SK-N-SH (cell line): ENCODE measurements around the gene CEBPA. TPM values are rescaled to one million over a fixed set of nuclear protein-coding genes. Genes with fewer than 3 reads are reported as not detected.

Source experiments
- CTCF ChIA-PET: fragments of 300-600, 350-600 bp; formaldehyde crosslinking; extraction: SDS; loops from one replicate; lab custom pipeline; 2021; lab: Yijun Ruan, JAX
- POLR2A ChIA-PET: fragments of 350-600 bp; sonication (Branson Sonifier 250); formaldehyde crosslinking; extraction: SDS; loops from one replicate; lab custom pipeline; 2020; ENCODE audit warnings: antibody characterized with exemption, inconsistent platforms; lab: Yijun Ruan, JAX
- DNase-seq: peaks from one replicate; pipeline ENCODE4 v3.0.0; 2012
- H2AFZ ChIP-seq: fragments of 200-600 bp; sonication (generic); 2 replicates; pipeline ENCODE4 v1.8.1; 2016; ENCODE audit warnings: antibody characterized with exemption, mild to moderate bottlenecking, low read depth
- H3F3A ChIP-seq: fragments of 200-600 bp; sonication (generic); replicated peaks from 2 replicates; pipeline ENCODE3; 2016; ENCODE audit warnings: antibody characterized with exemption, mild to moderate bottlenecking; ENCODE audit not compliant: insufficient read depth
- H3K27ac ChIP-seq, 2 experiments: fragments of 200-500 bp in 1 of 2; fragments of 200-600 bp in 1 of 2; sonication (Bioruptor generic) in 1 of 2; sonication (generic), shearing (Covaris generic) in 1 of 2; 2 replicates each; pipeline versions ENCODE4 v1.5.1 to v1.6.1; 2014 to 2016; ENCODE audit warnings: low read depth in 2 of 2, inconsistent platforms in 1 of 2, low read length in 1 of 2, mild to moderate bottlenecking in 1 of 2, mixed read lengths in 1 of 2
- H3K27me3 ChIP-seq: fragments of 200-600 bp; sonication (generic), shearing (Covaris generic); 2 replicates; pipeline ENCODE4 v1.6.1; 2016; ENCODE audit warnings: mixed run types; ENCODE audit not compliant: insufficient read depth
- H3K36me3 ChIP-seq, 2 experiments: fragments of 200-500 bp in 1 of 2; fragments of 200-600 bp in 1 of 2; sonication (Bioruptor generic) in 1 of 2; sonication (generic) in 1 of 2; replicated peaks in 1 of 2; 2 replicates each; pipeline versions ENCODE3 to v1.5.1; 2014 to 2016; ENCODE audit warnings: low read length in 1 of 2, mild to moderate bottlenecking in 1 of 2; ENCODE audit not compliant: insufficient read depth in 2 of 2, control insufficient read depth in 1 of 2
- H3K4me1 ChIP-seq, 2 experiments: fragments of 200-500 bp in 1 of 2; fragments of 200-600 bp in 1 of 2; sonication (Bioruptor generic) in 1 of 2; sonication (generic), shearing (Covaris generic) in 1 of 2; 2 replicates each; pipeline versions ENCODE4 v1.5.1 to v1.6.1; 2014 to 2016; ENCODE audit warnings: low read depth in 1 of 2, low read length in 1 of 2, mixed run types in 1 of 2; ENCODE audit not compliant: insufficient read depth in 2 of 2, control insufficient read depth in 1 of 2
- H3K4me2 ChIP-seq: fragments of 200-600 bp; sonication (generic), shearing (Covaris generic); 2 replicates; pipeline ENCODE4 v1.6.1; 2017; ENCODE audit warnings: mixed run types
- H3K4me3 ChIP-seq, 2 experiments: fragments of 200-500 bp in 1 of 2; fragments of 200-600 bp in 1 of 2; sonication (Bioruptor generic) in 1 of 2; sonication (generic), shearing (Covaris generic) in 1 of 2; 2 replicates each; pipeline versions ENCODE4 v1.5.1 to v1.8.1; 2014 to 2016; ENCODE audit warnings: low read depth in 2 of 2, inconsistent platforms in 1 of 2, low read length in 1 of 2, mild to moderate bottlenecking in 1 of 2, mixed read lengths in 1 of 2, moderate library complexity in 1 of 2
- H3K79me2 ChIP-seq: fragments of 200-600 bp; sonication (generic); 2 replicates; pipeline ENCODE4 v1.8.1; 2017; ENCODE audit warnings: mild to moderate bottlenecking; ENCODE audit not compliant: insufficient read depth
- H3K9ac ChIP-seq: fragments of 200-600 bp; sonication (generic); 2 replicates; pipeline ENCODE4 v1.6.1; 2017; ENCODE audit warnings: mixed run types
- H3K9me2 ChIP-seq: fragments of 200-600 bp; sonication (generic); 2 replicates; pipeline ENCODE4 v1.6.1; 2017; ENCODE audit warnings: mixed run types
- H3K9me3 ChIP-seq: fragments of 200-600 bp; sonication (generic); 2 replicates; pipeline ENCODE4 v1.6.1; 2017; ENCODE audit warnings: mixed run types, mild to moderate bottlenecking, moderate library complexity
- H4K20me1 ChIP-seq: fragments of 200-600 bp; sonication (generic); 2 replicates; pipeline ENCODE4 v1.6.1; 2017; ENCODE audit warnings: mild to moderate bottlenecking, mixed run types; ENCODE audit not compliant: insufficient read depth
- CHD2 ChIP-seq: fragments of 150-350 bp; IDR thresholded peaks from 2 replicates; pipeline ENCODE4 v1.6.1; 2018; ENCODE audit warnings: low read length; ENCODE audit not compliant: partially characterized antibody
- ELF1 ChIP-seq: IDR thresholded peaks from 2 replicates; pipeline ENCODE4 v1.4.0; 2012
- EP300 ChIP-seq, 2 experiments: IDR thresholded peaks; 2 replicates each; pipeline versions ENCODE4 v1.4.0 to v1.6.1; 2012; ENCODE audit warnings: borderline replicate concordance in 1 of 2, low read depth in 1 of 2, low read length in 1 of 2
- EZH2phosphoT487 ChIP-seq: fragments of 200-600 bp; sonication (generic); IDR thresholded peaks from 2 replicates; pipeline ENCODE4 v1.6.1; 2017; ENCODE audit warnings: low read depth, mixed run types, mild to moderate bottlenecking, antibody characterized with exemption, moderate library complexity, borderline replicate concordance
- FOXJ3 ChIP-seq: sonication (generic); formaldehyde crosslinking; IDR thresholded peaks from 2 replicates; pipeline ENCODE4 v1.5.1; 2020; ENCODE audit warnings: mild to moderate bottlenecking, missing genetic modification reagents
- GATA2 ChIP-seq: sonication (generic); formaldehyde crosslinking; IDR thresholded peaks from 2 replicates; pipeline ENCODE4 v1.5.0; 2020; ENCODE audit warnings: mild to moderate bottlenecking, missing genetic modification reagents
- MAX ChIP-seq: IDR thresholded peaks from 2 replicates; pipeline ENCODE4 v1.4.0; 2012; ENCODE audit warnings: low read depth
- MEF2A ChIP-seq: IDR thresholded peaks from 2 replicates; pipeline ENCODE4 v1.4.0; 2012; ENCODE audit warnings: low read depth, borderline replicate concordance
- NFIC ChIP-seq: IDR thresholded peaks from 2 replicates; pipeline ENCODE4 v1.4.0; 2012; ENCODE audit warnings: borderline replicate concordance
- NRF1 ChIP-seq: IDR thresholded peaks from 2 replicates; pipeline ENCODE4 v1.6.1; 2012; ENCODE audit warnings: low read depth, mild to moderate bottlenecking, low read length
- POLR2AphosphoS5 ChIP-seq: IDR thresholded peaks from 2 replicates; pipeline ENCODE4 v1.6.1; 2012; ENCODE audit warnings: low read depth, low read length
- RAD21 ChIP-seq: IDR thresholded peaks from 2 replicates; pipeline ENCODE4 v1.6.1; 2012; ENCODE audit warnings: mild to moderate bottlenecking, low read length
- RFX5 ChIP-seq: IDR thresholded peaks from 2 replicates; pipeline ENCODE4 v1.6.1; 2012; ENCODE audit warnings: mild to moderate bottlenecking, improper control_type of control experiment, low read length
- RXRA ChIP-seq: IDR thresholded peaks from 2 replicates; pipeline ENCODE4 v1.4.0; 2012; ENCODE audit warnings: low read depth, mild to moderate bottlenecking, borderline replicate concordance
- SIN3A ChIP-seq: IDR thresholded peaks from 2 replicates; pipeline ENCODE4 v1.6.1; 2012; ENCODE audit warnings: low read depth, mild to moderate bottlenecking, low read length, moderate library complexity, borderline replicate concordance
- ZBTB33 ChIP-seq: IDR thresholded peaks from 2 replicates; pipeline ENCODE4 v1.4.0; 2012; ENCODE audit warnings: low read depth, borderline replicate concordance
- WGBS: methylation state at CpG from one replicate; pipeline ENCODE4 v1.1.6; 2017; ENCODE audit warnings: low lambda C conversion rate; 5-methylcytosine and 5-hydroxymethylcytosine counted together
- polyA plus RNA-seq, 3 experiments: library from polyadenylated mRNA; depleted of rRNA; stranded (reverse); fragments of >200 nt; gene quantifications; 2 replicates each; pipeline ENCODE4 v1.2.3, GENCODE V29; 2012
- TF ChIP-seq, protein P1 (sequence below): IDR thresholded peaks from 2 replicates; pipeline ENCODE4; 2012

Gene CEBPA
- polyA plus RNA-seq, 1 of the 3 experiments (the other 2 are of a cell fraction): 0.15 TPM

DNA sequence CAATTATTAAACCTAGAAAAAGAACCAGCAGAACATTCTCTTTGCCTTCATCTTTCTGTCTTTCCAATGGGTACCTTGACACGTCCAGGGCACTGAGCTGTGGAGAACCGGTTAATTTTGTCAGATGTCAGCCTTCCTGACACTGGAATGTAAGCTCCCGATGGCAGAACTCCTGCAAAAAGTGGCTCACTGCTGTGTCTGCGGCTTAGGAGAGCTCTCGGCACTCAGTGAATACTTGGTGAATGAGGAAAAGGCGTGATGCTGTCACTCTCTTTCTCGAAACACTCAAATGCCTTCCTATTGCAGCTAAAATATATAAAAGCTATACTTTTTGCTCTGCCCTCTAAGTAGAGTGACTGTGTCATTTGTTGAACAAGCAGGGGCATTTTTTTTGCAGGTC is 17.6 kb downstream of the CEBPA start:
- Histone ChIP-seq H2AFZ (no peak overlapping the region), H3K9me2 (no peaks in the 10 kb centered on the region), H3K9ac (no peak overlapping the region), H3K27ac (no peak overlapping the region), H3K36me3 (no peaks in the 10 kb centered on the region), H3K79me2 (no peaks in the 10 kb centered on the region), H4K20me1 (no peaks in the 10 kb centered on the region), H3K27me3 (0 out of 2 replicates have a peak, but pooled peaks cover 5% of the 10 kb centered on the region), H3K4me3 (no peak overlapping the region), H3K4me1 (no peaks in the 10 kb centered on the region; a peak in 1 of 4 replicates), H3F3A (no peaks in the 10 kb centered on the region), H3K4me2 (no peak overlapping the region), H3K9me3 (peaks cover 4% of the 10 kb centered on the region; the same call in 1 of the 2 replicates)
- POLR2A ChIA-PET: no interaction called here
- no peak for DNase-seq
- WGBS: 44% methylated on average over 7 of the region's 7 CpGs
- CTCF ChIA-PET: no interaction called here
- no peak for TF ChIP-seq CHD2
- TF ChIP-seq SIN3A: no peak
- TF ChIP-seq RFX5: no peak
- TF ChIP-seq ZBTB33: no peak
- TF ChIP-seq MAX: no peak
- no peak for TF ChIP-seq RAD21
- TF ChIP-seq MEF2A: no peak
- TF ChIP-seq RXRA: no peak
- no peak for TF ChIP-seq GATA2 (CRISPR knock-in tag)
- TF ChIP-seq NRF1: no peak
- no peak for TF ChIP-seq ELF1
- no peak for TF ChIP-seq POLR2AphosphoS5

GRCh38 chr19:33284146-33284643 is 18.1 kb downstream of the CEBPA start:
- no peak overlapping the region for H3K27ac ChIP-seq
- no peaks in the 10 kb centered on the region for H4K20me1 ChIP-seq
- no peaks in the 10 kb centered on the region for H3F3A ChIP-seq
- DNase-seq: no peak
- no peak overlapping the region for H3K4me3 ChIP-seq
- peaks cover 4% of the 10 kb centered on the region; the same call in 1 of the 2 replicates for H3K9me3 ChIP-seq
- H3K79me2 ChIP-seq: no peaks in the 10 kb centered on the region
- H3K4me1 ChIP-seq: no peaks in the 10 kb centered on the region; a peak in 1 of 4 replicates
- H3K36me3 ChIP-seq: no peaks in the 10 kb centered on the region
- no peaks in the 10 kb centered on the region for H3K9me2 ChIP-seq
- ChIA-PET POLR2A (no interaction called here), CTCF (interaction anchor here (0.8 kb wide), 1 partner anchor 49 kb away, joined by 3 read pairs; no protein-coding TSS in a partner anchor)
- no peak overlapping the region for H3K4me2 ChIP-seq
- H3K9ac ChIP-seq: no peak overlapping the region
- H2AFZ ChIP-seq: no peak overlapping the region
- H3K27me3 ChIP-seq: 0 out of 2 replicates have a peak, but pooled peaks cover 5% of the 10 kb centered on the region
- 62% methylated on average over 12 of the region's 12 CpGs for WGBS
- TF ChIP-seq ZBTB33: no peak
- no peak for TF ChIP-seq CHD2
- TF ChIP-seq, protein P1, sequence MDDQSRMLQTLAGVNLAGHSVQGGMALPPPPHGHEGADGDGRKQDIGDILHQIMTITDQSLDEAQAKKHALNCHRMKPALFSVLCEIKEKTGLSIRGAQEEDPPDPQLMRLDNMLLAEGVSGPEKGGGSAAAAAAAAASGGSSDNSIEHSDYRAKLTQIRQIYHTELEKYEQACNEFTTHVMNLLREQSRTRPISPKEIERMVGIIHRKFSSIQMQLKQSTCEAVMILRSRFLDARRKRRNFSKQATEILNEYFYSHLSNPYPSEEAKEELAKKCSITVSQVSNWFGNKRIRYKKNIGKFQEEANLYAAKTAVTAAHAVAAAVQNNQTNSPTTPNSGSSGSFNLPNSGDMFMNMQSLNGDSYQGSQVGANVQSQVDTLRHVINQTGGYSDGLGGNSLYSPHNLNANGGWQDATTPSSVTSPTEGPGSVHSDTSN: no peak
- no peak for TF ChIP-seq EP300 (IDR thresholded peaks at IDR 0.05; ENCODE audit: borderline replicate concordance in 1 of 2, low read depth in 1 of 2, low read length in 1 of 2)
- no peak for TF ChIP-seq POLR2AphosphoS5
- no peak for TF ChIP-seq SIN3A
- no peak for TF ChIP-seq NFIC
- no peak for TF ChIP-seq ELF1
- TF ChIP-seq GATA2 (CRISPR knock-in tag): no peak
- no peak for TF ChIP-seq NRF1
- no peak for TF ChIP-seq EZH2phosphoT487
- TF ChIP-seq FOXJ3: no peak
